GM21515 (cell line): Measurements from ENCODE around the gene MTFMT.
"Not testable (repeated sequence)": the region's sequence is repeated elsewhere in the genome, so short reads cannot be mapped to it uniquely, and the experiment has no call there.

Source experiments
- ATAC-seq: cut with Tn5 transposase; IDR thresholded peaks from one replicate; pipeline ENCODE4 v1.9.1; 2021; ENCODE audit not compliant: unreplicated experiment

MTFMT gene

DNA sequence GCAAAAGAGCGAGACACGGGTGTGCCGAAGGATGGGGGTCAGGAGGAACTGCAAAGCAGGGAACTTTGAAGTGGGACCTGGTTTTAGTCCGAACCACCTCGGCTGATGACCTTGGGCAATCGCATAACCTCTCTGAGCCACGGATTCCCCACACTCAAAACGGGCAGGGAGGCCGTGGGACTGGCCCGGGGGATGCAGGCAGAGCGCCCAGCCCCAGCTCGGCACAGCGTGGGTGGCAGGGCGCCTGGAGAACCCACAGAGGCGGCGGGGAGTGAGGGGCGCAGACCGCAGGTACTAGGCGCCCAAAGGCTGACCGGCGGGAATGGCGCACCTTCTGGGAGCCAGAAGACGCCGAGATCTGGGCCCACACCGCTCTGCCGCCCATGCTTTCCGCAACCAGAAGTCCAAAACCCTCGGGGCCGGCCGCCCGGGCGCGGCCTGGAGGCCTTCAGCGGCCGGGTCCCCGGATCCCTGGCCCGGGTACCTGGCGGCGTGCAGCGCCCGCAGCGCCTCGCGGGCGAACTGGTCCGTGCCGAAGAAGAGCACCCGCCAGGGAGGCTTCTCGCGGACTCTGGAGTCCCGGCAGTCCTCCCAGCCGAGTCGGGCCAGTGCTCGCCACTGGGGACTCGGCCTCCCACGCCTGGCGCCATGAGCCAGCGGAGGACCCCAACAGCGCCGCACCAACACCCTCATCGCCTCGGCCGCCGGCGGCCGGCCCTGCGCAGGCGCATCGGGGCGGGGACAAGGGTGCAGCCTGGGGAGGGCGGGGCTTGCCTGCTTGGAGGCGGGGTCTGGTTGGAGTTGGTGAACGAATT is at the start of gene MTFMT:
TSS of gene MTFMT (minus strand) at position 719 of the 815 bp plus-strand sequence. CDS start at position 693, 26 bp downstream.
- peak; percentile 80 for ATAC-seq

- ATAC-seq: no peak
Measured at GRCh38 chr15:65077981-65078352, 48.5 kb upstream of the MTFMT start.

DNA sequence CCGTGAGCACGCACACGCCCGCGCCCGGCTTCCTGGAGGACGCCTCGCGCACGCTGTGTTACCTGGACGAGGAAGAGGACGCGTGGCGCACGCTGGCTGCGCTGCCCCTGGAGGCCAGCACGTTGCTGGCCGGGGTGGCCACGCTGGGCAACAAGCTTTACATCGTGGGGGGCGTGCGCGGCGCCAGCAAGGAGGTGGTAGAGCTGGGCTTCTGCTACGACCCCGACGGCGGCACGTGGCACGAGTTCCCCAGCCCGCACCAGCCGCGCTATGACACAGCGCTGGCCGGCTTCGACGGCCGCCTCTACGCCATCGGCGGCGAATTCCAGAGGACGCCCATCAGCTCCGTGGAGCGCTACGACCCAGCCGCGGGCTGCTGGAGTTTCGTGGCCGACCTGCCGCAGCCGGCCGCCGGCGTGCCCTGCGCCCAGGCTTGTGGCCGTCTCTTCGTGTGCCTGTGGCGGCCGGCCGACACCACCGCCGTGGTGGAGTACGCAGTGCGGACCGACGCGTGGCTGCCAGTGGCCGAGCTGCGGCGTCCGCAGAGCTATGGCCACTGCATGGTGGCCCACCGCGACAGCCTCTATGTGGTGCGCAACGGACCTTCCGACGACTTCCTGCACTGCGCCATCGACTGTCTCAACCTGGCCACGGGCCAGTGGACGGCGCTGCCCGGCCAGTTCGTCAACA is 48.0 kb upstream of the MTFMT start:
- no peak for ATAC-seq

- ATAC-seq: no peak
Measured at GRCh38 chr15:65076486-65077290, 47.2 kb upstream of the MTFMT start, which contains the start of gene KBTBD13. Gene KBTBD13 (plus strand): TSS chr15:65076746. CDS start chr15:65076816, 70 bp downstream.

DNA sequence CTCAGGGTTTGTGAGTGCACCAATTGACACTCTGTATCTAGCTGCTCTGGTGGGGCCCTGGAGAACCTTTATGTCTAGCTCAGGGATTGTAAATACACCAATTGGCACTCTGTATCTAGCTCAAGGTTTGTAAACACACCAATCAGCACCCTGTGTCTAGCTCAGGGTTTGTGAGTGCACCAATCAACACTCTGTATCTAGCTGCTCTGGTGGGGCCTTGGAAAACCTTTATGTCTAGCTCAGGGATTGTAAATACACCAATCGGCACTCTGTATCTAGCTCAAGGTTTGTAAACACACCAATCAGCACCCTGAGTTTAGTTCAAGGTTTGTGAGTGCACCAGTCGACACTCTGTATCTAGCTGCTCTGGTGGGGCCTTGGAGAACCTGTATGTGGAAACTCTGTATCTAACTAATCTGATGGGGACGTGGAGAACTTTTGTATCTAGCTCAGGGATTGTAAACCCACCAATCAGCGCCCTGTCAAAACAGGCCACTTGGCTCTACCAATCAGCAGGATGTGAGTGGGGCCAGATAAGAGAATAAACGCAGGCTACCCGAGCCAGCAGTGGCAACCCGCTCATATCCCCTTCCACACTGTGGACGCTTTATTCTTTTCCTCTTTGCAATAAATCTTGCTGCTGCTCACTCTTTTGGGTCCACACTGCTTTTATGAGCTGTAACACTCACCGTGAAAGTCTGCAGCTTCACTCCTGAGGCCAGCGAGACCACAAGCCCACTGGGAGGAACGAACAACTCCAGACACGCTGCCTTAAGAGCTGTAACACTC is 46.4 kb upstream of the MTFMT start:
- not testable (repeated sequence) for ATAC-seq

- ATAC-seq: not testable (repeated sequence)
Measured at GRCh38 chr15:65074946-65075345, 45.5 kb upstream of the MTFMT start.

GRCh38 chr15:65072617-65073016 is 43.2 kb upstream of the MTFMT start:
- ATAC-seq: no peak

GRCh38 chr15:65072027-65072426 is 42.6 kb upstream of the MTFMT start:
- ATAC-seq: no peak

- ATAC-seq: no peak
Measured at GRCh38 chr15:65071381-65071811, 42.0 kb upstream of the MTFMT start.

GRCh38 chr15:65069779-65070546 is 40.5 kb upstream of the MTFMT start:
- no peak for ATAC-seq

DNA sequence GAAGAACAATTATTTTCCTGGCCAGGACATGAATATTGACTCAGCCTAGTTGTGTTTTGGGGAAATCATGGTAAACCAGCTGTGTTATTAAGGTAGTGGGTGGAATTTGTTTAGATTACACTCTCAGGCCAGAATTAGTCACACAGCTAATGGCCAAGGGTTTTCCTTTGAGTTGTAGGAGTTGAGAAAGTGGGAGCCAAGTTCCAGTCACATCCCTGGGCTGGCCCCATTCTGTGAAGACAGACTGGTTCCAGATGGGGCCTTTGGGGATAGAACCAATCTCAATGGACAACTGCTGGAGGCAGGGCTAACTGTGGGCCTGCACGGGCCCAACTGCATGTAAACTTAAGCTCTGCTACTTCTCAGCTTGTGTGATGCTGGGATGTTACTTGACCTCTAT is 39.7 kb upstream of the MTFMT start:
- ATAC-seq: no peak

DNA sequence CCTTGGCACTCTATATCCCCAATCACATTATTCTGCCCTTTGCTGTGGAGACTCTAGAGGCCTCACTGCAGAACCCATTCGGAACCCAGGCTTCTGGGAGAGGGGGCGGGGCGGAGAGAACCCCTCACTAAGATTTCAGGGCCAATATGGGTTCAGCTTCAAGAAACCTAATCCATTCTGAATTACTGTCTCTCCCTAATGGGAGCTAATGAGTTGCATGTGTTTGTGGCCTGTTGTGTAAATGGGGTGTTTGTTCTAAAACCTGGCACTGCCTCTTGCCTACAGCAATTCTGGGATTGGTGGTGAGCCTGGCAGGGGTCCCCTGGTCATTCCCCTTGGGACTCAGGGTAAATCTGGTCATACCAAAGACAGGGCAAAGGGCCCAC is 39.0 kb upstream of the MTFMT start:
- ATAC-seq: no peak

GRCh38 chr15:65067645-65068402 is 38.4 kb upstream of the MTFMT start, which contains the start of gene RASL12:
Gene RASL12 (minus strand): TSS chr15:65067991. CDS start chr15:65067835, 156 bp downstream.
- no peak for ATAC-seq

DNA sequence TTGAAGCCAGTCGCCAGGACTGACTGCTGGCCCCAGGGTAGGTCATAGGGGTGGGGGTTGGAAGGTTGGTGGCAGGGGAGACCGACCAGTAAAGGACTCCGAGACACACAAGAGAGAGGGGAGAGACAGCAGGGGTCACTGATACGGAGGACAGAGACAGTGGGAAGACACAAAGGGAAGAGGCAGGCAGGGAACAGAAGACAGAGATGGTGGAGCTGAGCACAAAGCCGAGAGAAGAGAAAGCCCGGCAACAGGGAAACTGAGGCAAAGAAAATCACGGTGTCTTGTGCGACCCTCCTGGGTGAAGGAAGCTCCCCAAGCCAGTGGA is 37.8 kb upstream of the MTFMT start:
- no peak for ATAC-seq

GRCh38 chr15:65066635-65067316 is 37.3 kb upstream of the MTFMT start:
- no peak for ATAC-seq

DNA sequence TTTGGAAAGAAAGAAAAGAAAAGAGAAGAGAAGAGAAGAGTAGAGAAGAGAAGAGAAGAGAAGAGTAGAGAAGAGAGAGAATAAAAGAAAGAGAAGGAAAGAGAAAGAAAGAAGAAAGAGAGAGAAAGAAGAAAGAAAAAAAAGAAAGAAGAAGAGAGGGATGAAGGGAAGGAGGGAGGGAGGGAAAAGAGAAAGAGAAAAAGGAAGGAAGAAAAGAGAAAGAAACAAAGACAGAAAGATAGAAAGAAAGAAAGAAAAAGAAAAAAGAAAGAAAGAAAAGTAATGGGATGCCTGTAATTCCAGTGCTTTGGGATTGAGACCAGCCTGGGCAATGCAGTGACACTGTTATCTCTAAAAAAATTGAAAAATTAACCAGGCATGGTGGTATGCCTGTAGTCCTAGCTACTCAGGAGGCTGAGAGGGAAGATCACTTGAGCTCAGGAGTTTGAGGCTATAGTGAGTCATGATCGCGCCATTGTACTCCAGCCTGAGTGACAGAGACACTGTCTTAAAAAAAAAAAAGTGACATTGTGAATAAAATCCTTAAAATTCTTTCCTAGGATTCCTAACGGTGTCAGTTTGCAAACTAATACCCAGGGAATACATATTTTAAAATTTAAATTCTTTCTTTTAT is 36.7 kb upstream of the MTFMT start:
- ATAC-seq: no peak

GRCh38 chr15:65062726-65063125 is 33.3 kb upstream of the MTFMT start:
- no peak for ATAC-seq

- no peak for ATAC-seq
Measured at GRCh38 chr15:65062061-65062460, 32.6 kb upstream of the MTFMT start.
